Measurements from ENCODE around the gene CACNB2.

The CACNB2 gene

GRCh38 chr10:18233775-18234174 is 93.6 kb downstream of the CACNB2 start:
- H3K4me1 ChIP-seq (ENCODE audit: insufficient read depth, low read length): peaks cover 11% of the 10 kb centered on the region; the same call in 1 of the 2 replicates
- H3K27me3 ChIP-seq (ENCODE audit: insufficient read depth, low read length): no peaks in the 10 kb centered on the region
- H3K36me3 ChIP-seq (ENCODE audit: insufficient read depth, low read length): no peaks in the 10 kb centered on the region
- WGBS: 60% methylated on average over 8 of the region's 8 CpGs
- no peaks in the 10 kb centered on the region for H3K9me3 ChIP-seq (ENCODE audit: insufficient read depth, low read depth, low read length)
- no peak overlapping the region for H3K9ac ChIP-seq (ENCODE audit: low read depth, low read length)
- H3K4me3 ChIP-seq (ENCODE audit: low read length): no peak overlapping the region
- no peak overlapping the region for H3K27ac ChIP-seq (ENCODE audit: low read depth, low read length)

- no peaks in the 10 kb centered on the region for H3K27me3 ChIP-seq (ENCODE audit: insufficient read depth, low read length)
- no peaks in the 10 kb centered on the region for H3K36me3 ChIP-seq (ENCODE audit: insufficient read depth, low read length)
- no peak overlapping the region for H3K4me3 ChIP-seq (ENCODE audit: low read length)
- H3K9ac ChIP-seq (ENCODE audit: low read depth, low read length): no peak overlapping the region
- WGBS: 87% methylated on average over 4 of the region's 4 CpGs
- no peaks in the 10 kb centered on the region for H3K9me3 ChIP-seq (ENCODE audit: insufficient read depth, low read depth, low read length)
- peaks cover 11% of the 10 kb centered on the region; the same call in 1 of the 2 replicates for H3K4me1 ChIP-seq (ENCODE audit: insufficient read depth, low read length)
- H3K27ac ChIP-seq (ENCODE audit: low read depth, low read length): no peak overlapping the region
These were observed 95.3 kb downstream of the CACNB2 start for GRCh38 chr10:18235477-18235876.

GRCh38 chr10:18236756-18237155 is 96.5 kb downstream of the CACNB2 start:
- Histone ChIP-seq H3K4me1 (ENCODE audit: insufficient read depth, low read length) (peaks cover 11% of the 10 kb centered on the region; the same call in 1 of the 2 replicates), H3K27me3 (ENCODE audit: insufficient read depth, low read length) (no peaks in the 10 kb centered on the region), H3K9me3 (ENCODE audit: insufficient read depth, low read depth, low read length) (no peaks in the 10 kb centered on the region), H3K36me3 (ENCODE audit: insufficient read depth, low read length) (no peaks in the 10 kb centered on the region), H3K4me3 (ENCODE audit: low read length) (no peak overlapping the region), H3K27ac (ENCODE audit: low read depth, low read length) (no peak overlapping the region), H3K9ac (ENCODE audit: low read depth, low read length) (no peak overlapping the region)
- WGBS: 89% methylated on average over 3 of the region's 3 CpGs

GRCh38 chr10:18238870-18239485 is 98.8 kb downstream of the CACNB2 start:
- Histone ChIP-seq H3K4me1 (ENCODE audit: insufficient read depth, low read length) (peaks cover 5% of the 10 kb centered on the region; the same call in 1 of the 2 replicates), H3K27me3 (ENCODE audit: insufficient read depth, low read length) (no peaks in the 10 kb centered on the region), H3K9me3 (ENCODE audit: insufficient read depth, low read depth, low read length) (0 out of 2 replicates have a peak, but pooled peaks cover 9% of the 10 kb centered on the region), H3K27ac (ENCODE audit: low read depth, low read length) (no peak overlapping the region), H3K36me3 (ENCODE audit: insufficient read depth, low read length) (no peaks in the 10 kb centered on the region), H3K4me3 (ENCODE audit: low read length) (no peak overlapping the region), H3K9ac (ENCODE audit: low read depth, low read length) (no peak overlapping the region)
- WGBS: 76% methylated on average over 7 of the region's 8 CpGs

- H3K9me3 ChIP-seq (ENCODE audit: insufficient read depth, low read depth, low read length): 0 out of 2 replicates have a peak, but pooled peaks cover 9% of the 10 kb centered on the region
- no peaks in the 10 kb centered on the region for H3K36me3 ChIP-seq (ENCODE audit: insufficient read depth, low read length)
- no peaks in the 10 kb centered on the region for H3K4me1 ChIP-seq (ENCODE audit: insufficient read depth, low read length)
- no peak overlapping the region for H3K27ac ChIP-seq (ENCODE audit: low read depth, low read length)
- no peak overlapping the region for H3K4me3 ChIP-seq (ENCODE audit: low read length)
- no peak overlapping the region for H3K9ac ChIP-seq (ENCODE audit: low read depth, low read length)
- 95% methylated on average over 12 of the region's 12 CpGs for WGBS
- H3K27me3 ChIP-seq (ENCODE audit: insufficient read depth, low read length): no peaks in the 10 kb centered on the region
These were observed 100.1 kb downstream of the CACNB2 start for GRCh38 chr10:18240185-18240882.

- no peaks in the 10 kb centered on the region for H3K36me3 ChIP-seq (ENCODE audit: insufficient read depth, low read length)
- no peak overlapping the region for H3K4me3 ChIP-seq (ENCODE audit: low read length)
- 0 out of 2 replicates have a peak, but pooled peaks cover 9% of the 10 kb centered on the region for H3K9me3 ChIP-seq (ENCODE audit: insufficient read depth, low read depth, low read length)
- no peaks in the 10 kb centered on the region for H3K27me3 ChIP-seq (ENCODE audit: insufficient read depth, low read length)
- H3K9ac ChIP-seq (ENCODE audit: low read depth, low read length): no peak overlapping the region
- no peak overlapping the region for H3K27ac ChIP-seq (ENCODE audit: low read depth, low read length)
- H3K4me1 ChIP-seq (ENCODE audit: insufficient read depth, low read length): no peaks in the 10 kb centered on the region
- WGBS: 75% methylated on average over 7 of the region's 7 CpGs
These were observed 106.7 kb downstream of the CACNB2 start for GRCh38 chr10:18246967-18247366.

- WGBS: 95% methylated on average over 7 of the region's 7 CpGs
- H3K9ac ChIP-seq (ENCODE audit: low read depth, low read length): no peak overlapping the region
- no peak overlapping the region for H3K27ac ChIP-seq (ENCODE audit: low read depth, low read length)
- H3K4me1 ChIP-seq (ENCODE audit: insufficient read depth, low read length): no peaks in the 10 kb centered on the region
- H3K27me3 ChIP-seq (ENCODE audit: insufficient read depth, low read length): no peaks in the 10 kb centered on the region
- H3K36me3 ChIP-seq (ENCODE audit: insufficient read depth, low read length): no peaks in the 10 kb centered on the region
- no peak overlapping the region for H3K4me3 ChIP-seq (ENCODE audit: low read length)
- H3K9me3 ChIP-seq (ENCODE audit: insufficient read depth, low read depth, low read length): no peaks in the 10 kb centered on the region
These were observed 111.9 kb downstream of the CACNB2 start for GRCh38 chr10:18252086-18252485.

- no peaks in the 10 kb centered on the region for H3K4me1 ChIP-seq (ENCODE audit: insufficient read depth, low read length)
- no peaks in the 10 kb centered on the region for H3K9me3 ChIP-seq (ENCODE audit: insufficient read depth, low read depth, low read length)
- no peaks in the 10 kb centered on the region for H3K36me3 ChIP-seq (ENCODE audit: insufficient read depth, low read length)
- WGBS: 98% methylated on average over 1 of the region's 2 CpGs
- no peak overlapping the region for H3K4me3 ChIP-seq (ENCODE audit: low read length)
- H3K27me3 ChIP-seq (ENCODE audit: insufficient read depth, low read length): no peaks in the 10 kb centered on the region
- H3K9ac ChIP-seq (ENCODE audit: low read depth, low read length): no peak overlapping the region
- H3K27ac ChIP-seq (ENCODE audit: low read depth, low read length): no peak overlapping the region
These were observed 113.9 kb downstream of the CACNB2 start for GRCh38 chr10:18254086-18254485.

- Histone ChIP-seq H3K4me1 (ENCODE audit: insufficient read depth, low read length) (no peaks in the 10 kb centered on the region), H3K27ac (ENCODE audit: low read depth, low read length) (no peak overlapping the region), H3K4me3 (ENCODE audit: low read length) (no peak overlapping the region), H3K9ac (ENCODE audit: low read depth, low read length) (no peak overlapping the region), H3K27me3 (ENCODE audit: insufficient read depth, low read length) (no peaks in the 10 kb centered on the region), H3K36me3 (ENCODE audit: insufficient read depth, low read length) (no peaks in the 10 kb centered on the region), H3K9me3 (ENCODE audit: insufficient read depth, low read depth, low read length) (no peaks in the 10 kb centered on the region)
- 95% methylated on average over 4 of the region's 4 CpGs for WGBS
These were observed 114.5 kb downstream of the CACNB2 start for GRCh38 chr10:18254692-18255091.

- WGBS: 67% methylated on average over 18 of the region's 18 CpGs
- H3K27ac ChIP-seq (ENCODE audit: low read depth, low read length): no peak overlapping the region
- H3K9ac ChIP-seq (ENCODE audit: low read depth, low read length): no peak overlapping the region
- H3K9me3 ChIP-seq (ENCODE audit: insufficient read depth, low read depth, low read length): no peaks in the 10 kb centered on the region
- no peak overlapping the region for H3K4me3 ChIP-seq (ENCODE audit: low read length)
- H3K27me3 ChIP-seq (ENCODE audit: insufficient read depth, low read length): no peaks in the 10 kb centered on the region
- H3K4me1 ChIP-seq (ENCODE audit: insufficient read depth, low read length): peaks cover 10% of the 10 kb centered on the region
- no peaks in the 10 kb centered on the region for H3K36me3 ChIP-seq (ENCODE audit: insufficient read depth, low read length)
These were observed 120.2 kb downstream of the CACNB2 start for GRCh38 chr10:18260310-18260922.

- Histone ChIP-seq H3K27ac (ENCODE audit: low read depth, low read length) (no peak overlapping the region), H3K9ac (ENCODE audit: low read depth, low read length) (no peak overlapping the region), H3K4me1 (ENCODE audit: insufficient read depth, low read length) (peaks cover 10% of the 10 kb centered on the region), H3K4me3 (ENCODE audit: low read length) (no peak overlapping the region), H3K9me3 (ENCODE audit: insufficient read depth, low read depth, low read length) (no peaks in the 10 kb centered on the region), H3K36me3 (ENCODE audit: insufficient read depth, low read length) (no peaks in the 10 kb centered on the region), H3K27me3 (ENCODE audit: insufficient read depth, low read length) (no peaks in the 10 kb centered on the region)
- WGBS: 81% methylated on average over 15 of the region's 15 CpGs
These were observed 120.9 kb downstream of the CACNB2 start for GRCh38 chr10:18261063-18261610.
